ENCODE results near the gene MYO3B. TPM values are rescaled to one million over a fixed set of nuclear protein-coding genes. Genes with fewer than 3 reads are reported as not detected.

The MYO3B gene
- total RNA-seq, 1 experiment from 2014 or later, result not detected

DNA sequence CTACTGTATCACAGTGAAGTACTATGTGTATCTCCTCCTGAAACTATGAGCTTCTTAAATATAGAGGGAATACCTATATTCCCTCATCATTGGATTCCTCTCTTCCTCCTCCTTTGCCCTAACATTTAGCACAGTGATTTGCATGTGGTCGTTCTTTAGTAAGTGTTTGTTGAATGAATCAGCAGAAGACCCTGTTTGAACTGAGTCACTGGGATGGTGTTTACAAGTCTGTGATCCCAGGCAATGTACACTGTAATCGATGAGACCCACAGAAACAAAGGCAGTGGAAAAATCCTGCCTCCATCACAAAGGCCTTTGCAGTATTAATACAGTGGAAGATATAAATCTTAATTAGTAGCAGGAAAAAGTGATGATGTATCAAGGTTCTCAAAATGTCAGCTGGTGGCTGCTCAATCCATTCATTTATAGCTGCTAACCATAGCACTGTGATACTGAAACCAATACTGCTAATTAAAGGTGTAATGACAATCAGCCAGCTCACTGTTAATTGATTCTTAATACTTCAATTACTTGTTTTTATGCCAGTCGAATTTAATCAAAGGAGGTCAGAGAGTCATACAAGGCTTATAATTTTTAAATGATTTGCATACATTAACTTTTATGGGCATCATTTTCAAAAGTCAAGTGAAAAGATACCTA is 20.8 kb upstream of the MYO3B start:
- Histone ChIP-seq H3K9me3 (no peaks in the 10 kb centered on the region), H3K36me3 (no peaks in the 10 kb centered on the region), H3K27me3 (no peaks in the 10 kb centered on the region), H3K4me3 (no peak overlapping the region)
- no peak for DNase-seq

- no peak overlapping the region for H3K4me3 ChIP-seq
- H3K36me3 ChIP-seq, result no peaks in the 10 kb centered on the region
- no peaks in the 10 kb centered on the region for H3K27me3 ChIP-seq
- H3K9me3 ChIP-seq, result no peaks in the 10 kb centered on the region
- no peak for DNase-seq
Measured at GRCh38 chr2:170159060-170159459, 18.9 kb upstream of the MYO3B start.

GRCh38 chr2:170161516-170162270 is 16.3 kb upstream of the MYO3B start:
- no peaks in the 10 kb centered on the region for H3K27me3 ChIP-seq
- DNase-seq, result no peak
- H3K9me3 ChIP-seq, result no peaks in the 10 kb centered on the region
- no peaks in the 10 kb centered on the region for H3K36me3 ChIP-seq
- H3K4me3 ChIP-seq, result no peak overlapping the region

DNA sequence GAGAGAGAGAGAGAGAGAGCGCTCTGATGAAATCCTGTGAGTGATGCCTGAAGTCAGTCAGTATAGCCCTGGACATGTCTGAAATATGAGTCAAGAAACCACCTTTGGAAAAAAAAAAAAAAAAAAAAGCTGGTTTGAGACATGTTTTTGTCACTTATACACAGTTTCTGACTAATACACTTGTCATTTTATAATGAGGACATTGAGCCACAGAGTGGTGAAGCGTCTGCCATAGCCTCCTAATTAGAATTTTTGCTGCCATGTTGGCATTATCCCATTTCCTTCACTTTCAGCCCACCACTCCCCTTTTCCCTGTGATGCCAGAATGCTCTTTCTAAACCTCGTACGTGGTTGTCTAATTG is 15.7 kb upstream of the MYO3B start:
- no peaks in the 10 kb centered on the region for H3K27me3 ChIP-seq
- H3K9me3 ChIP-seq, result no peaks in the 10 kb centered on the region
- H3K36me3 ChIP-seq, result no peaks in the 10 kb centered on the region
- H3K4me3 ChIP-seq, result no peak overlapping the region
- no peak for DNase-seq

DNA sequence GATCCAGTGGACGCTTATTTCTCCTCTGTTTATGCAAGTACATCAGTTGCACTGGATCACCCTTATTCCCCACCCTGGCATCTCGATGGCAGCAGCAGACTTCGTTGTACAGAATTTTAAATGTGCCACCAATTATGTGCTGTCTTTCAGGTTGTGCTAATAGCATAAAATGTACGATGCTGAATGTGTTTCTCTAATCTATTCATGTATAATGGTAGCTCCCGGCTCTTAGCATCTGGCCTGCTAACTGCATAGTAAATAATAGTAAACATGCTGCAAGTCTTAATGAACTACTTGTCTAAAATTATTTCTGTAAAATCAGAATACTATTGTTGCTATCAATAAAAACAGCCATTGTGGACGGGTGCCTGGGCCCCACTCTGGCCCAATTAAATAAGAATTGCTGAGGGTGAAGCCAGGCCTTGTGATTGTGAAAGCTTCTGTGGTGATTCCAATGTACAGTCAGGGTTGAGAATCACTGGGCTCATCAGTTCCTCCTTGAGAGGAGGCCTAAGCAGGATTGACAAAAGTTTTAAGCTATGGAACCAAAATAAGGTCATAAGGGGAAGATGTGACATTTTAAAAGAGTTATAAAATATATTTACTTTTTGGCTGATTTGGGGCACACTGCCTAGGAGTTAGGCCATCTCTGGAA is 14.4 kb upstream of the MYO3B start:
- no peaks in the 10 kb centered on the region for H3K36me3 ChIP-seq
- no peaks in the 10 kb centered on the region for H3K9me3 ChIP-seq
- DNase-seq, result no peak
- no peaks in the 10 kb centered on the region for H3K27me3 ChIP-seq
- H3K4me3 ChIP-seq, result no peak overlapping the region

DNA sequence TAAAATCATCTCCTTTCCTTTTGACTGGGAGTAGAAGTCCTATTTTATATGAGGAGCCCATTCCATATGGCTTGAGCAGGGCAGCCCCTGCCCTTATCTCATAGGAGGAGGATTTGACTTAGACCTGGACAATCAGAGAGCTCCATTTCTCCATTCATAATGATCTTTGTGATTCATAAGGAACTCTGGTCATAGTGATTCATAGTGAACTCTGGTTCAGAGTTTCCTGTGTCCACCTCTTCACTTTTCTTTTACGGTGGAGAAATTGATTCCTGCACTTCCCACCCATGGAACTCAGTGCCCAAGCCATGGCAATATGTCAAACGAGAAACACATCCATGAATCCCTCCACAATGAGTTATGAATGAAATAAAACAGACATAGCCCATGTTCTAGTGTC is 12.8 kb upstream of the MYO3B start:
- H3K4me3 ChIP-seq, result no peak overlapping the region
- no peak for DNase-seq

GRCh38 chr2:170166735-170167134 is 11.2 kb upstream of the MYO3B start:
- Histone ChIP-seq H3K27me3 (no peaks in the 10 kb centered on the region), H3K4me3 (no peak overlapping the region), H3K36me3 (no peaks in the 10 kb centered on the region), H3K9me3 (no peaks in the 10 kb centered on the region)
- no peak for DNase-seq

More for the DNA sequence above, 12.8 kb upstream of the MYO3B start:
- H3K36me3 ChIP-seq, result no peaks in the 10 kb centered on the region
- H3K27me3 ChIP-seq, result no peaks in the 10 kb centered on the region
- no peaks in the 10 kb centered on the region for H3K9me3 ChIP-seq

- H3K27me3 ChIP-seq, result no peaks in the 10 kb centered on the region
- DNase-seq, result no peak
Measured at GRCh38 chr2:170170281-170171040, 7.5 kb upstream of the MYO3B start.

DNA sequence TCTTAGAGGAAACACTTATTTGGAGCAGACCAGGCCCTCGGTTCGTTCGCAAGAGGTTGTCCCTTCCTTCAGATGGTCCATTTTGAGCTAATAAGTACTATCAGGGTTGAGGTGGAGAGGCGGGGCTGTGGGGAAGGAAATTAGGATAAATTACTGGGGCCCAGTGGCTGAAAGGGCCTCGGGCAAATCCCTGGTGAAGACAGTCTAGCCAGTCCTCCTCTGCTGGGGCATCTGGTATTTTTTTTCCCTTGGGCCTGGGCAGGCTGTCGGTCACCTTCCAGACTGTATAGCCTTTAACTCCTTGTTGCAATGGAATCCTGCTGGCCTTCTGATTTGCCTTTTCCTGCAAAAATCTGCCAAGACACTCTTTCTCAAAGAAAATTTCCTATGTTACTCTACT is 1.7 kb upstream of the MYO3B start:
- Histone ChIP-seq H3K4me3 (no peak overlapping the region), H3K27me3 (no peaks in the 10 kb centered on the region), H3K9me3 (no peaks in the 10 kb centered on the region), H3K36me3 (no peaks in the 10 kb centered on the region)
- DNase-seq, result no peak

More at GRCh38 chr2:170170281-170171040, 7.5 kb upstream of the MYO3B start:
- Histone ChIP-seq H3K36me3 (no peaks in the 10 kb centered on the region), H3K4me3 (no peak overlapping the region), H3K9me3 (no peaks in the 10 kb centered on the region)

GRCh38 chr2:170180031-170180566 is 2.2 kb downstream of the MYO3B start:
- no peak overlapping the region for H3K4me3 ChIP-seq
- no peaks in the 10 kb centered on the region for H3K36me3 ChIP-seq
- no peak for DNase-seq
- no peaks in the 10 kb centered on the region for H3K9me3 ChIP-seq
- no peaks in the 10 kb centered on the region for H3K27me3 ChIP-seq

GRCh38 chr2:170181602-170182001 is 3.7 kb downstream of the MYO3B start:
- H3K27me3 ChIP-seq, result no peaks in the 10 kb centered on the region
- no peak for DNase-seq
- no peaks in the 10 kb centered on the region for H3K36me3 ChIP-seq
- H3K9me3 ChIP-seq, result peaks cover 6% of the 10 kb centered on the region
- no peak overlapping the region for H3K4me3 ChIP-seq

DNA sequence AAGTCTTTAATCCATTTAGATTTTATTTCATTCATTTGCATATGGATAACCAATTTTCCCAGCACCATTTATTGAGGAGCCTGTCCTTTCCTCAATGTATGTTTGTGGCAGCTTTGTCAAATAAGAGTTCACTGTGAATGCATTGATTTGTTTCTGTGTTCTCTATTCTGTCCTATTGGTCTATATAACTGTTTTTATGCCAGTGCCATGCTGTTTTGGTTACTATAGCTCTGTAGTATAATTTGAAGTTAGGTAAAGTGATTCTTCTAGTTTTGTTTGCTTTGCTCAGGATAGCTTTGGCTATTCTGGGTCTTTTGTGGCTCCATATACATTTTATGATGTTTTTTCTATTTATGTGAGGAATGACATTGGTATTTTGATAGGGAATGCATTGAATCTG is 7.4 kb downstream of the MYO3B start:
- Histone ChIP-seq H3K27me3 (no peaks in the 10 kb centered on the region), H3K4me3 (no peak overlapping the region), H3K36me3 (no peaks in the 10 kb centered on the region), H3K9me3 (peaks cover 6% of the 10 kb centered on the region)
- no peak for DNase-seq

GRCh38 chr2:170189757-170190156 is 11.8 kb downstream of the MYO3B start:
- H3K4me3 ChIP-seq, result no peak overlapping the region
- no peaks in the 10 kb centered on the region for H3K27me3 ChIP-seq
- H3K36me3 ChIP-seq, result no peaks in the 10 kb centered on the region
- DNase-seq, result no peak
- peaks cover 6% of the 10 kb centered on the region for H3K9me3 ChIP-seq

DNA sequence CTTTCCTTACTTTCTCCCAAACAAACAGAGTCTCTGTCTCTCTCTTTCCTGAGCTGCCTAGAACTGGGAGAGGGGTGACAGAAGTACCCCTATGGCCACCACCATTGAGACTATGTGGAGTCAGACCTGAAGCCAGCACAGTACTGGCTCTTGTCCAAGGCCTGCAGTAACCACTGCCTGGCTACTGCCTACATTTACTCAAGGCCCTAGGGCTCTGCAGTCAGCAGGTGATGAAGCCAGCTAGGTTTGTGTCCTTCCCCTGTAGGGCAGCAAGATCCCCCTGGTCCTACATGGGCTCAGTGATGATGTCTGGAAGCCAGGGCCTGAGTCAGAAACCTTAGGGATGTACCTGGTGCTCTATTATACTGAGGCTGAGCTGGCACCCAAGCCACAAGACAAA is 12.2 kb downstream of the MYO3B start:
- Histone ChIP-seq H3K9me3 (peaks cover 6% of the 10 kb centered on the region), H3K27me3 (no peaks in the 10 kb centered on the region), H3K4me3 (no peak overlapping the region), H3K36me3 (no peaks in the 10 kb centered on the region)
- no peak for DNase-seq

DNA sequence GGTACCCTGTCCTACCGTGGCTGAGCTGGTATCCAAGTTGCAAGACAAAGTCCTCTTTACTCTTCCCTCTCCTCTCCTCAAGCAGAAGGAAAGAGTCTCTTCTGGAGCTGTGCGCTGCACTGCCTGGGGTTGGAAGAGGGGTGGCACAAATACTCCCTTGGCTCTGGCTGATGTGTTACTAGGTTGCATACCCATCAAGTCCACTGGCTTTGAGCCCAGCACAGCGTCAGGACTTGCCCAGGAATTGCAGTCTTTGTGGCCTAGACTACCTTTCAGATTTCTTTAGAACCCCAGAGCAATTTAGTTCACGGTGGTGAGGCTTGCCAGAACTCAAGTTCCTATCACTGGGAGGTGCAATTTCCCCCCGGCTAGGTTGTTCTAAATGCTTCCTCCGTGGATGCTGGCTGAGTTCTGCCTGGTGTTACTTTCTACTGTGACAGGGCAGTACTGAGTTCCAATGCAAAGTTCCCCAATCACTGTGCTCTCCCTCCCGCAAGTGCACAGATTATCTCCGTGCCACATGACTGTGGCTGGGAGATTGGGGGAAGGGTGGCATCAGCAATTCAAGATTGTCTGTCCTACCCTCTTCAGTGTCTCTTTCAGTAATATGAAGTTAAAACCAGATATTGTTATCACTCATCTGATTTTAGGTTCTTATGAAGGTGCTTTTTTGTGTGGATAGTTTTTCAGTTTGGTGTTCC is 13.4 kb downstream of the MYO3B start:
- no peaks in the 10 kb centered on the region for H3K36me3 ChIP-seq
- no peaks in the 10 kb centered on the region; the same call in 1 of the 2 replicates for H3K9me3 ChIP-seq
- H3K4me3 ChIP-seq, result no peak overlapping the region
- no peak for DNase-seq
- H3K27me3 ChIP-seq, result no peaks in the 10 kb centered on the region

- no peak overlapping the region for H3K4me3 ChIP-seq
- no peak for DNase-seq
- no peaks in the 10 kb centered on the region; the same call in 1 of the 2 replicates for H3K27me3 ChIP-seq
- H3K36me3 ChIP-seq, result no peaks in the 10 kb centered on the region
- no peaks in the 10 kb centered on the region for H3K9me3 ChIP-seq
Measured at GRCh38 chr2:170196963-170197362, 19.0 kb downstream of the MYO3B start.
